Liver (tissue), 3 donors: ENCODE results near the gene NPRL2.

Experiments
- FOXA1 ChIP-seq: IDR thresholded peaks from 2 replicates; pipeline ENCODE4 v1.6.1; 2016; ENCODE audit warnings: antibody characterized with exemption
- GABPA ChIP-seq, 2 donors: IDR thresholded peaks in 1 of 2; conservative IDR thresholded peaks in 1 of 2; 2 replicates each; pipeline ENCODE4 v1.6.1; 2016; ENCODE audit warnings: antibody characterized with exemption in 2 of 2, mild to moderate bottlenecking in 1 of 2, moderate library complexity in 1 of 2
- JUND ChIP-seq, 2 donors: IDR thresholded peaks; 2 replicates each; pipeline ENCODE4 v1.6.1; 2016; ENCODE audit warnings: antibody characterized with exemption in 2 of 2
- RAD21 ChIP-seq, 2 donors: IDR thresholded peaks; 2 replicates each; pipeline ENCODE4 v1.6.1; 2016; ENCODE audit warnings: antibody characterized with exemption in 2 of 2, mild to moderate bottlenecking in 2 of 2
- RXRA ChIP-seq, 2 donors: IDR thresholded peaks; 2 replicates each; pipeline ENCODE4 v1.6.1; 2017 to 2018; ENCODE audit warnings: antibody characterized with exemption in 2 of 2, mild to moderate bottlenecking in 1 of 2
- SP1 ChIP-seq: IDR thresholded peaks from 2 replicates; pipeline ENCODE4 v1.6.1; 2018; ENCODE audit warnings: antibody characterized with exemption, mild to moderate bottlenecking
- YY1 ChIP-seq: IDR thresholded peaks from 2 replicates; pipeline ENCODE4 v1.6.1; 2016; ENCODE audit warnings: antibody characterized with exemption, mild to moderate bottlenecking
- TF ChIP-seq, protein P1 (sequence below): fragments of 150-350 bp; IDR thresholded peaks from 2 replicates; pipeline ENCODE4 v1.5.1; 2017; ENCODE audit warnings: improper control_type of control experiment, low read depth, low read length; ENCODE audit not compliant: missing input control
- TF ChIP-seq, protein P2 (sequence below): IDR thresholded peaks from 2 replicates; pipeline ENCODE4 v1.6.1; 2016; ENCODE audit warnings: antibody characterized with exemption, mild to moderate bottlenecking
- TF ChIP-seq, protein P3 (sequence below): IDR thresholded peaks from 2 replicates; pipeline ENCODE4 v1.6.1; 2016; ENCODE audit warnings: antibody characterized with exemption
- TF ChIP-seq, protein P4 (sequence below): IDR thresholded peaks from 2 replicates; pipeline ENCODE4 v1.6.1; 2016; ENCODE audit warnings: antibody characterized with exemption
- donor health status: healthy.
- donor health status: healthy.

DNA sequence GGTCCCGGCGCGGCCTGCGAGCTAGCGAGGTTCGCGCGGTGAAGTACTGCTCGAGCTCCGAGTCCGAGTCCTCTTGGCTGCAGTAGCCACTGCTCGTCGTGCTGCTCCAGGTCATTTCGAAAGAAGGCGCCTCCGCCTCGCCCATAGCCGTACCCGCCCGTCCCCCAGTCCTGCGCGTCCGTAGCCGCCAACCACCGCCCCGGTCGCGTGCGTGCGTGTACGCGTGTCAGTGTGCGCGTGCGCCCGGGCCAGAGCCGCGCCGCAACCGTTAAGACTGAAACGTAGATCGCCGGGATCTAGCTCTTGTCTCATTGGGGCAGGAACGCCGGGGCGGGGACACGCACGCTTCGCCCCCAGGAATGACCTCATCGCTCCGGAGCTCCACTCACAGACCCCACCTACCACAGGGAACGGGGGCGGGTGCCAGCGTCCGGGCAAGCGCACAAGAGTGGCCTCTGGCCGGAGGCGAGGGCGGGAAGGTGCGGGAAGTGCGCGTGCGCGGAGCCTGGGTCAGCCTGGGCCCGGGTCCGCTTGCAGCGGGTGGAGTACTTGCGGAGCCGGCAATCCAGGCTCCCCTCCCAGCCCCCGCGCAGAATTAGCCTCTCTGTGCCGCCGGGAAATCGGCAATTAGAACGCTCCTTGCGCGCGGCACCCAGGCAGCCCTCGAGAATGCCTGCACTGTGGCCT lies 13.3 kb downstream of the NPRL2 start:
- TF ChIP-seq, protein P1, sequence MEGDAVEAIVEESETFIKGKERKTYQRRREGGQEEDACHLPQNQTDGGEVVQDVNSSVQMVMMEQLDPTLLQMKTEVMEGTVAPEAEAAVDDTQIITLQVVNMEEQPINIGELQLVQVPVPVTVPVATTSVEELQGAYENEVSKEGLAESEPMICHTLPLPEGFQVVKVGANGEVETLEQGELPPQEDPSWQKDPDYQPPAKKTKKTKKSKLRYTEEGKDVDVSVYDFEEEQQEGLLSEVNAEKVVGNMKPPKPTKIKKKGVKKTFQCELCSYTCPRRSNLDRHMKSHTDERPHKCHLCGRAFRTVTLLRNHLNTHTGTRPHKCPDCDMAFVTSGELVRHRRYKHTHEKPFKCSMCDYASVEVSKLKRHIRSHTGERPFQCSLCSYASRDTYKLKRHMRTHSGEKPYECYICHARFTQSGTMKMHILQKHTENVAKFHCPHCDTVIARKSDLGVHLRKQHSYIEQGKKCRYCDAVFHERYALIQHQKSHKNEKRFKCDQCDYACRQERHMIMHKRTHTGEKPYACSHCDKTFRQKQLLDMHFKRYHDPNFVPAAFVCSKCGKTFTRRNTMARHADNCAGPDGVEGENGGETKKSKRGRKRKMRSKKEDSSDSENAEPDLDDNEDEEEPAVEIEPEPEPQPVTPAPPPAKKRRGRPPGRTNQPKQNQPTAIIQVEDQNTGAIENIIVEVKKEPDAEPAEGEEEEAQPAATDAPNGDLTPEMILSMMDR: no peak
- TF ChIP-seq, protein P2, sequence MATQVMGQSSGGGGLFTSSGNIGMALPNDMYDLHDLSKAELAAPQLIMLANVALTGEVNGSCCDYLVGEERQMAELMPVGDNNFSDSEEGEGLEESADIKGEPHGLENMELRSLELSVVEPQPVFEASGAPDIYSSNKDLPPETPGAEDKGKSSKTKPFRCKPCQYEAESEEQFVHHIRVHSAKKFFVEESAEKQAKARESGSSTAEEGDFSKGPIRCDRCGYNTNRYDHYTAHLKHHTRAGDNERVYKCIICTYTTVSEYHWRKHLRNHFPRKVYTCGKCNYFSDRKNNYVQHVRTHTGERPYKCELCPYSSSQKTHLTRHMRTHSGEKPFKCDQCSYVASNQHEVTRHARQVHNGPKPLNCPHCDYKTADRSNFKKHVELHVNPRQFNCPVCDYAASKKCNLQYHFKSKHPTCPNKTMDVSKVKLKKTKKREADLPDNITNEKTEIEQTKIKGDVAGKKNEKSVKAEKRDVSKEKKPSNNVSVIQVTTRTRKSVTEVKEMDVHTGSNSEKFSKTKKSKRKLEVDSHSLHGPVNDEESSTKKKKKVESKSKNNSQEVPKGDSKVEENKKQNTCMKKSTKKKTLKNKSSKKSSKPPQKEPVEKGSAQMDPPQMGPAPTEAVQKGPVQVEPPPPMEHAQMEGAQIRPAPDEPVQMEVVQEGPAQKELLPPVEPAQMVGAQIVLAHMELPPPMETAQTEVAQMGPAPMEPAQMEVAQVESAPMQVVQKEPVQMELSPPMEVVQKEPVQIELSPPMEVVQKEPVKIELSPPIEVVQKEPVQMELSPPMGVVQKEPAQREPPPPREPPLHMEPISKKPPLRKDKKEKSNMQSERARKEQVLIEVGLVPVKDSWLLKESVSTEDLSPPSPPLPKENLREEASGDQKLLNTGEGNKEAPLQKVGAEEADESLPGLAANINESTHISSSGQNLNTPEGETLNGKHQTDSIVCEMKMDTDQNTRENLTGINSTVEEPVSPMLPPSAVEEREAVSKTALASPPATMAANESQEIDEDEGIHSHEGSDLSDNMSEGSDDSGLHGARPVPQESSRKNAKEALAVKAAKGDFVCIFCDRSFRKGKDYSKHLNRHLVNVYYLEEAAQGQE: peak; percentile 63
- TF ChIP-seq YY1 (peak; percentile 65), RXRA (IDR thresholded peaks at IDR 0.05) (peak in 1 of 2 donors; percentile 35), SP1 (peak; percentile 75), RAD21 (IDR thresholded peaks at IDR 0.05) (no peak), GABPA (IDR thresholded peaks at IDR 0.05 in 1 of 2, conservative IDR thresholded peaks at IDR 0.05 in 1 of 2) (peak in 1 of 2 donors; percentile 55), FOXA1 (no peak), JUND (IDR thresholded peaks at IDR 0.05) (peak; percentile 96 to 98)
- TF ChIP-seq, protein P3, sequence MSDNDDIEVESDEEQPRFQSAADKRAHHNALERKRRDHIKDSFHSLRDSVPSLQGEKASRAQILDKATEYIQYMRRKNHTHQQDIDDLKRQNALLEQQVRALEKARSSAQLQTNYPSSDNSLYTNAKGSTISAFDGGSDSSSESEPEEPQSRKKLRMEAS: peak; percentile 24
- TF ChIP-seq, protein P4, sequence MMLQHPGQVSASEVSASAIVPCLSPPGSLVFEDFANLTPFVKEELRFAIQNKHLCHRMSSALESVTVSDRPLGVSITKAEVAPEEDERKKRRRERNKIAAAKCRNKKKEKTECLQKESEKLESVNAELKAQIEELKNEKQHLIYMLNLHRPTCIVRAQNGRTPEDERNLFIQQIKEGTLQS: no peak
